ENCODE results near the gene ARAP1.

- peak in 2 of 3 donors; percentile 15 to 33 for TF ChIP-seq POLR2AphosphoS5 (IDR thresholded peaks at IDR 0.05)
- no peak for TF ChIP-seq CTCF (IDR thresholded peaks at IDR 0.05 in 8 of 11, conservative IDR thresholded peaks at IDR 0.05 in 3 of 11)
- no peak for TF ChIP-seq POLR2A (IDR thresholded peaks at IDR 0.05)
Observed at GRCh38 chr11:72678524-72678923, 73.7 kb downstream of the ARAP1 start.

Measured in spleen (tissue), 7 donors.